HFFc6 (cell line): Measurements from ENCODE around the gene NUBPL. TPM values are rescaled to one million over a fixed set of nuclear protein-coding genes. Genes with fewer than 3 reads are reported as not detected.
"Not testable (repeated sequence)": the region's sequence is repeated elsewhere in the genome, so short reads cannot be mapped to it uniquely, and the experiment has no call there.

Source experiments
- DNase-seq: peaks from one replicate; pipeline ENCODE4 v3.0.0-alpha.2; 2018
- H3K27ac Mint-ChIP-seq: 2 replicates; pipeline ENCODE4 v1.8.0; 2020; ENCODE audit warnings: mild to moderate bottlenecking, mixed read lengths
- H3K27me3 Mint-ChIP-seq: 2 replicates; pipeline ENCODE4 v1.8.0; 2021; ENCODE audit warnings: mild to moderate bottlenecking, moderate library complexity, mixed read lengths; ENCODE audit not compliant: insufficient read depth
- H3K36me3 Mint-ChIP-seq: 2 replicates; pipeline ENCODE4 v1.8.0; 2021; ENCODE audit warnings: low read depth, mixed read lengths
- H3K4me1 Mint-ChIP-seq: 2 replicates; pipeline ENCODE4 v1.8.0; 2020; ENCODE audit warnings: low read depth, mixed read lengths
- H3K4me3 Mint-ChIP-seq: 2 replicates; pipeline ENCODE4 v1.8.0; 2020; ENCODE audit warnings: mild to moderate bottlenecking, moderate library complexity, mixed read lengths
- H3K9me3 Mint-ChIP-seq: 2 replicates; pipeline ENCODE4 v1.8.0; 2020; ENCODE audit warnings: mild to moderate bottlenecking, mixed read lengths
- CTCF ChIP-seq: fragments of 200-600 bp; sonication (generic); IDR thresholded peaks from 2 replicates; pipeline ENCODE4 v1.5.0; 2021; ENCODE audit warnings: antibody characterized with exemption, mild to moderate bottlenecking
- total RNA-seq, 6 experiments: library from RNA; stranded (reverse); fragmentation: NEBNext Ultra II Directional; extraction: Animal tissue kit (Norgen Biotek cat#: 25700); gene quantifications; 2 replicates in 1 of 6; 3 replicates in 5 of 6; pipeline ENCODE4 v1.2.3, GENCODE V29; 2021

The NUBPL gene
- total RNA-seq, 6 experiments from 2014 or later: 8.2 to 10.7 (median 9.7) TPM

- H3K27ac Mint-ChIP-seq: no peak overlapping the region
- H3K36me3 Mint-ChIP-seq: peaks cover 10% of the 10 kb centered on the region; the same call in 1 of the 2 replicates
- H3K4me1 Mint-ChIP-seq: no peaks in the 10 kb centered on the region
- H3K4me3 Mint-ChIP-seq: no peak overlapping the region
- no peak for TF ChIP-seq CTCF
- no peaks in the 10 kb centered on the region; the same call in 1 of the 2 replicates for H3K27me3 Mint-ChIP-seq
- H3K9me3 Mint-ChIP-seq: peaks cover 12% of the 10 kb centered on the region
- no peak for DNase-seq
These were observed 220.4 kb downstream of the NUBPL start for GRCh38 chr14:31781578-31781977.

- no peak overlapping the region for H3K4me3 Mint-ChIP-seq
- peaks cover 10% of the 10 kb centered on the region; the same call in 1 of the 2 replicates for H3K36me3 Mint-ChIP-seq
- TF ChIP-seq CTCF: no peak
- H3K9me3 Mint-ChIP-seq: peaks cover 12% of the 10 kb centered on the region
- DNase-seq: no peak
- no peaks in the 10 kb centered on the region for H3K4me1 Mint-ChIP-seq
- no peaks in the 10 kb centered on the region; the same call in 1 of the 2 replicates for H3K27me3 Mint-ChIP-seq
- no peak overlapping the region for H3K27ac Mint-ChIP-seq
These were observed 224.4 kb downstream of the NUBPL start for GRCh38 chr14:31785574-31785973.

GRCh38 chr14:31787377-31787776 lies 226.2 kb downstream of the NUBPL start:
- TF ChIP-seq CTCF: peak; percentile 51; the same call in 1 of the 2 replicates
- H3K36me3 Mint-ChIP-seq: no peaks in the 10 kb centered on the region
- no peak overlapping the region for H3K4me3 Mint-ChIP-seq
- H3K4me1 Mint-ChIP-seq: no peaks in the 10 kb centered on the region
- no peaks in the 10 kb centered on the region for H3K9me3 Mint-ChIP-seq
- peak; percentile 2 for DNase-seq
- no peaks in the 10 kb centered on the region for H3K27me3 Mint-ChIP-seq
- no peak overlapping the region for H3K27ac Mint-ChIP-seq

- no peaks in the 10 kb centered on the region for H3K4me1 Mint-ChIP-seq
These were observed 227.1 kb downstream of the NUBPL start for GRCh38 chr14:31788340-31788739.

GRCh38 chr14:31792726-31793125 lies 231.5 kb downstream of the NUBPL start:
- no peak for TF ChIP-seq CTCF
- DNase-seq: no peak
- no peak overlapping the region for H3K27ac Mint-ChIP-seq

More at GRCh38 chr14:31788340-31788739, 227.1 kb downstream of the NUBPL start:
- Mint-ChIP-seq H3K27me3 (no peaks in the 10 kb centered on the region), H3K9me3 (no peaks in the 10 kb centered on the region), H3K4me3 (no peak overlapping the region), H3K36me3 (no peaks in the 10 kb centered on the region), H3K27ac (no peak overlapping the region)
- no peak for TF ChIP-seq CTCF
- no peak for DNase-seq

GRCh38 chr14:31797946-31798345 lies 236.7 kb downstream of the NUBPL start:
- not testable (repeated sequence) for H3K36me3 Mint-ChIP-seq, DNase-seq, H3K27me3 Mint-ChIP-seq, H3K4me3 Mint-ChIP-seq, H3K4me1 Mint-ChIP-seq, H3K9me3 Mint-ChIP-seq, H3K27ac Mint-ChIP-seq

More at GRCh38 chr14:31792726-31793125, 231.5 kb downstream of the NUBPL start:
- Mint-ChIP-seq H3K27me3 (no peaks in the 10 kb centered on the region), H3K4me3 (no peak overlapping the region), H3K4me1 (no peaks in the 10 kb centered on the region), H3K36me3 (no peaks in the 10 kb centered on the region), H3K9me3 (no peaks in the 10 kb centered on the region)
